Mesodermal cell (in vitro differentiated cells): ENCODE results near the gene MACROD2.

Experiments used
- H3K27ac ChIP-seq: 2 replicates; pipeline ENCODE4 v1.7.0; 2013; ENCODE audit warnings: mild to moderate bottlenecking, low read depth, low read length, moderate library complexity; ENCODE audit not compliant: severe bottlenecking
- H3K36me3 ChIP-seq: 2 replicates; pipeline ENCODE4 v1.7.1; 2013; ENCODE audit warnings: mild to moderate bottlenecking, low read length, moderate library complexity; ENCODE audit not compliant: control insufficient read depth, insufficient read depth
- H3K4me1 ChIP-seq: one replicate; pipeline ENCODE4 v1.7.1; 2013; ENCODE audit warnings: mild to moderate bottlenecking, low read length; ENCODE audit not compliant: insufficient read depth, control insufficient read depth, poor library complexity, severe bottlenecking
- H3K4me3 ChIP-seq: 2 replicates; pipeline ENCODE4 v1.7.0; 2013; ENCODE audit warnings: low read length, control low read depth, mild to moderate bottlenecking; ENCODE audit not compliant: insufficient read depth, poor library complexity, severe bottlenecking; ENCODE audit errors: extremely low read depth
- H3K9me3 ChIP-seq: 2 replicates; pipeline ENCODE4 v1.7.1; 2013; ENCODE audit warnings: mild to moderate bottlenecking, low read length, moderate library complexity; ENCODE audit not compliant: control insufficient read depth
- WGBS, 2 experiments: methylation state at CpG; one replicate each; pipeline ENCODE4 v1.1.5; 2013; ENCODE audit warnings: missing lambda C conversion rate in 2 of 2; ENCODE audit not compliant: insufficient coverage in 2 of 2; 5-methylcytosine and 5-hydroxymethylcytosine counted together

The MACROD2 gene

GRCh38 chr20:14055127-14055742, 59.9 kb downstream of the MACROD2 start:
- Histone ChIP-seq H3K9me3 (no peaks in the 10 kb centered on the region), H3K27ac (no peak overlapping the region), H3K4me3 (no peak overlapping the region), H3K36me3 (no peaks in the 10 kb centered on the region), H3K4me1 (no peaks in the 10 kb centered on the region)
- 0% methylated on average over 2 of the region's 4 CpGs; no CpG with 5 or more reads in 1 of the 2 experiments for WGBS, 2 experiments

- Histone ChIP-seq H3K27ac (no peak overlapping the region), H3K36me3 (no peaks in the 10 kb centered on the region), H3K4me1 (no peaks in the 10 kb centered on the region), H3K4me3 (no peak overlapping the region), H3K9me3 (no peaks in the 10 kb centered on the region)
- WGBS, 2 experiments, result 80% methylated on average over 1 of the region's 2 CpGs
Measured at GRCh38 chr20:14062171-14062570, 66.9 kb downstream of the MACROD2 start.

- WGBS, 2 experiments, result 80% methylated on average over 1 of the region's 1 CpG; no CpG with 5 or more reads in 1 of the 2 experiments
- H3K4me1 ChIP-seq, result no peaks in the 10 kb centered on the region
- H3K36me3 ChIP-seq, result no peaks in the 10 kb centered on the region
- H3K9me3 ChIP-seq, result no peaks in the 10 kb centered on the region
- no peak overlapping the region for H3K27ac ChIP-seq
- no peak overlapping the region for H3K4me3 ChIP-seq
Measured at GRCh38 chr20:14062786-14063185, 67.5 kb downstream of the MACROD2 start.

GRCh38 chr20:14064333-14064732, 69.0 kb downstream of the MACROD2 start:
- no peaks in the 10 kb centered on the region for H3K4me1 ChIP-seq
- H3K4me3 ChIP-seq, result no peak overlapping the region
- no peaks in the 10 kb centered on the region for H3K9me3 ChIP-seq
- H3K27ac ChIP-seq, result no peak overlapping the region
- WGBS, 2 experiments, result 90 to 94% methylated on average over 2 to 3 of the region's 3 CpGs
- H3K36me3 ChIP-seq, result no peaks in the 10 kb centered on the region

GRCh38 chr20:14064921-14065320, 69.6 kb downstream of the MACROD2 start:
- H3K36me3 ChIP-seq, result no peaks in the 10 kb centered on the region
- H3K9me3 ChIP-seq, result no peaks in the 10 kb centered on the region
- H3K4me1 ChIP-seq, result no peaks in the 10 kb centered on the region
- H3K4me3 ChIP-seq, result no peak overlapping the region
- no peak overlapping the region for H3K27ac ChIP-seq
- WGBS, 2 experiments, result 76 to 93% methylated on average over 2 to 4 of the region's 5 CpGs

- Histone ChIP-seq H3K27ac (no peak overlapping the region), H3K4me1 (no peaks in the 10 kb centered on the region)
- 82 to 100% methylated on average over 1 to 2 of the region's 3 CpGs for WGBS, 2 experiments
Measured at GRCh38 chr20:14065774-14066173, 70.5 kb downstream of the MACROD2 start.

GRCh38 chr20:14067603-14068002, 72.3 kb downstream of the MACROD2 start:
- H3K36me3 ChIP-seq, result no peaks in the 10 kb centered on the region
- H3K4me3 ChIP-seq, result no peak overlapping the region
- H3K4me1 ChIP-seq, result no peaks in the 10 kb centered on the region
- no peak overlapping the region for H3K27ac ChIP-seq
- peaks cover 3% of the 10 kb centered on the region for H3K9me3 ChIP-seq

More at GRCh38 chr20:14065774-14066173, 70.5 kb downstream of the MACROD2 start:
- Histone ChIP-seq H3K4me3 (no peak overlapping the region), H3K9me3 (peaks cover 3% of the 10 kb centered on the region), H3K36me3 (no peaks in the 10 kb centered on the region)

GRCh38 chr20:14069796-14070195, 74.5 kb downstream of the MACROD2 start:
- Histone ChIP-seq H3K4me3 (no peak overlapping the region), H3K4me1 (no peaks in the 10 kb centered on the region), H3K27ac (no peak overlapping the region), H3K9me3 (peaks cover 3% of the 10 kb centered on the region), H3K36me3 (no peaks in the 10 kb centered on the region)
- 78 to 96% methylated on average over 3 to 4 of the region's 5 CpGs for whole genome bisulfite sequencing, 2 experiments

- no peak overlapping the region for H3K27ac ChIP-seq
- 64 to 78% methylated on average over 1 of the region's 1 CpG for WGBS, 2 experiments
- no peaks in the 10 kb centered on the region for H3K4me1 ChIP-seq
- no peaks in the 10 kb centered on the region for H3K9me3 ChIP-seq
- no peak overlapping the region for H3K4me3 ChIP-seq
- H3K36me3 ChIP-seq, result no peaks in the 10 kb centered on the region
Measured at GRCh38 chr20:14093652-14094051, 98.3 kb downstream of the MACROD2 start.

GRCh38 chr20:14098261-14098660, 102.9 kb downstream of the MACROD2 start:
- 100% methylated on average over 1 of the region's 1 CpG for WGBS, 2 experiments
- Histone ChIP-seq H3K36me3 (no peaks in the 10 kb centered on the region), H3K4me3 (no peak overlapping the region), H3K9me3 (no peaks in the 10 kb centered on the region), H3K4me1 (no peaks in the 10 kb centered on the region), H3K27ac (no peak overlapping the region)

GRCh38 chr20:14113416-14113815, 118.1 kb downstream of the MACROD2 start:
- no peak overlapping the region for H3K4me3 ChIP-seq
- H3K36me3 ChIP-seq, result no peaks in the 10 kb centered on the region
- WGBS, 2 experiments, result 90 to 93% methylated on average over 2 of the region's 3 CpGs
- H3K27ac ChIP-seq, result no peak overlapping the region
- no peaks in the 10 kb centered on the region for H3K9me3 ChIP-seq
- no peaks in the 10 kb centered on the region for H3K4me1 ChIP-seq
